CD8-positive, alpha-beta memory T cell (primary cell): Measurements from ENCODE around the gene NTNG1. TPM values are rescaled to one million over a fixed set of nuclear protein-coding genes. Genes with fewer than 3 reads are reported as not detected.

Experiments used
- CTCF ChIA-PET: fragments of 350-600 bp; sonication (Branson Sonifier 250); formaldehyde crosslinking; loops from one replicate; lab custom pipeline; 2021; ENCODE audit warnings: antibody characterized with exemption; lab: Charles Lee
- POLR2A ChIA-PET: fragments of 350-600 bp; sonication (Branson Sonifier 250); formaldehyde crosslinking; loops from one replicate; lab custom pipeline; 2021; ENCODE audit warnings: antibody characterized with exemption; lab: Charles Lee
- DNase-seq, 5 donors: peaks; one replicate each; pipeline versions ENCODE4 v3.0.0 to v3.0.0-alpha.2; 2020 to 2022; ENCODE audit warnings: mixed read lengths in 1 of 5
- H3K27ac ChIP-seq: one replicate; pipeline ENCODE4 v1.7.0; 2013; ENCODE audit warnings: low read depth, mild to moderate bottlenecking, low read length, moderate library complexity
- H3K27me3 ChIP-seq: 2 replicates; pipeline ENCODE4 v1.7.0; 2013; ENCODE audit warnings: low read length, mild to moderate bottlenecking; ENCODE audit not compliant: insufficient read depth, poor library complexity, severe bottlenecking
- H3K36me3 ChIP-seq: 2 replicates; pipeline ENCODE4 v1.7.0; 2013; ENCODE audit warnings: mild to moderate bottlenecking, low read length, moderate library complexity; ENCODE audit not compliant: insufficient read depth
- H3K4me1 ChIP-seq: 2 replicates; pipeline ENCODE4 v1.7.0; 2013; ENCODE audit warnings: mild to moderate bottlenecking, low read length, moderate library complexity; ENCODE audit not compliant: insufficient read depth
- H3K4me3 ChIP-seq: 2 replicates; pipeline ENCODE4 v1.7.0; 2013; ENCODE audit warnings: mild to moderate bottlenecking, low read length
- H3K9me3 ChIP-seq: 2 replicates; pipeline ENCODE4 v1.7.0; 2013; ENCODE audit warnings: mild to moderate bottlenecking, low read length
- H3K27ac Mint-ChIP-seq, 8 donors: one replicate each; pipeline ENCODE4 v1.8.0; 2020 to 2021; ENCODE audit warnings: mixed read lengths in 8 of 8, mild to moderate bottlenecking in 6 of 8, inconsistent platforms in 3 of 8, moderate library complexity in 3 of 8
- H3K27me3 Mint-ChIP-seq, 2 donors: one replicate each; pipeline ENCODE4 v1.8.0; 2020 to 2021; ENCODE audit warnings: mixed read lengths in 2 of 2, mild to moderate bottlenecking in 1 of 2, moderate library complexity in 1 of 2
- H3K36me3 Mint-ChIP-seq, 3 donors: one replicate each; pipeline ENCODE4 v1.8.0; 2020 to 2021; ENCODE audit warnings: mixed read lengths in 3 of 3, inconsistent platforms in 1 of 3, mild to moderate bottlenecking in 1 of 3
- H3K4me1 Mint-ChIP-seq, 3 donors: one replicate each; pipeline ENCODE4 v1.8.0; 2020 to 2021; ENCODE audit warnings: mixed read lengths in 3 of 3, inconsistent platforms in 1 of 3, mild to moderate bottlenecking in 1 of 3
- H3K4me3 Mint-ChIP-seq, 7 donors: one replicate each; pipeline ENCODE4 v1.8.0; 2020 to 2021; ENCODE audit warnings: mixed read lengths in 7 of 7, mild to moderate bottlenecking in 6 of 7, moderate library complexity in 4 of 7, inconsistent platforms in 2 of 7
- H3K9me3 Mint-ChIP-seq, 5 donors: one replicate each; pipeline ENCODE4 v1.8.0; 2020 to 2022; ENCODE audit warnings: mixed read lengths in 5 of 5, mild to moderate bottlenecking in 3 of 5, moderate library complexity in 2 of 5, inconsistent platforms in 1 of 5
- polyA plus RNA-seq: library from polyadenylated mRNA; unstranded; fragments of 300-500 nt; fragmentation: Illumina TruSeq; gene quantifications from one replicate; pipeline ENCODE4 v1.2.3, GENCODE V29; 2021
- total RNA-seq, 2 experiments: library from RNA; stranded (reverse); gene quantifications; one replicate each; pipeline ENCODE4 v1.2.3, GENCODE V29; 2021

NTNG1 gene
- total and polyA plus RNA-seq, 3 experiments from 2014 or later = not detected

GRCh38 chr1:107328087-107328486 is 187.2 kb downstream of the NTNG1 start:
- Histone ChIP-seq H3K4me3 (no peak overlapping the region), H3K27ac (no peak overlapping the region), H3K9me3 (no peaks in the 10 kb centered on the region), H3K27me3 (no peaks in the 10 kb centered on the region), H3K4me1 (no peaks in the 10 kb centered on the region), H3K36me3 (no peaks in the 10 kb centered on the region)
- H3K36me3 Mint-ChIP-seq = no peaks in the 10 kb centered on the region
- H3K9me3 Mint-ChIP-seq = no peaks in the 10 kb centered on the region
- no peaks in the 10 kb centered on the region for H3K27me3 Mint-ChIP-seq
- no peak for DNase-seq
- no peak overlapping the region for H3K4me3 Mint-ChIP-seq
- ChIA-PET CTCF (no interaction called here), POLR2A (no interaction called here)
- no peaks in the 10 kb centered on the region for H3K4me1 Mint-ChIP-seq
- H3K27ac Mint-ChIP-seq = no peak overlapping the region

DNA sequence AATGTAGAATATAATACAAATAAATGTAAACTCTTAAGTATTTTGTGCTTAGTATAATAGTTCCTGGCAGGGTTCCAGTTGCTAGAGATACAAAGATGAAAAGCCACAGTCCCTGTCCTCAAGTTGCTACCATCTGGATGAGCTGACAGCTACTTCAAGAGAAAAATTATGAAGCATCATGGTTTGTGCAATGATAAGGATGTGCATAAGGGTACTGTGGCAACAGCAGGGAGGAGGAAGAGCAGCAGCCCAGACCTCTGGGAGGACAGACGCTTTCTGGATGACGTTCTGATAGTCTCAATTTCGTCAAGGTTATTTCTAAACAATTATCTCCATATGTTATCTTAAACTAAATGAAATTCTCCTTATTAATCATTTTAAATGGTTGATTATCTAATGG is 198.9 kb downstream of the NTNG1 start:
- no peaks in the 10 kb centered on the region for H3K9me3 ChIP-seq
- no peaks in the 10 kb centered on the region for H3K4me1 ChIP-seq
- no peak overlapping the region for H3K4me3 Mint-ChIP-seq
- no peaks in the 10 kb centered on the region for H3K4me1 Mint-ChIP-seq
- no peak overlapping the region for H3K27ac Mint-ChIP-seq
- H3K27ac ChIP-seq = no peak overlapping the region
- POLR2A ChIA-PET = no interaction called here
- no peaks in the 10 kb centered on the region for H3K27me3 ChIP-seq
- no peak overlapping the region for H3K4me3 ChIP-seq
- H3K9me3 Mint-ChIP-seq = no peaks in the 10 kb centered on the region
- no peaks in the 10 kb centered on the region for H3K36me3 Mint-ChIP-seq
- no peaks in the 10 kb centered on the region for H3K36me3 ChIP-seq
- DNase-seq = no peak
- no peaks in the 10 kb centered on the region for H3K27me3 Mint-ChIP-seq
- CTCF ChIA-PET = no interaction called here

GRCh38 chr1:107342316-107342715 is 201.5 kb downstream of the NTNG1 start:
- no peak overlapping the region for H3K4me3 Mint-ChIP-seq

DNA sequence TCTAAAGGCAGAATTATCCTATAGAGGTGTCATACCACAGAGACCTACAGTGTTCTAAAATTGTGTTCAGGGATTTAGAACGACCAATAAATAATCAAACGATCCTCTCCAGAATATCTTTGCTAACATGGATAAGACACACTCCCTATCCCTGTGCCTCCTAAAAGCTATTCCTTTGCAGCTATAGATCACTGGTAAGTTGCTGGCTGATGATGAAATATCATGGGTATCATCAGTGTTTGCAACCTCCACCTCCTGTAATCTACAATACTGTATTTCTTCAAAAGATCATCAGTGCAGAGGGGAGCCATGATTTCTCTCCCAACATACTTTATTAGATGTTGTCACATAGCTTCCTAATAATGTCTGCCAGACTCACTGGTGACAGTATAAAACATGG is 201.9 kb downstream of the NTNG1 start:
- Mint-ChIP-seq H3K4me3 (no peak overlapping the region), H3K27me3 (no peaks in the 10 kb centered on the region), H3K36me3 (no peaks in the 10 kb centered on the region), H3K9me3 (no peaks in the 10 kb centered on the region), H3K27ac (no peak overlapping the region), H3K4me1 (no peaks in the 10 kb centered on the region)
- CTCF ChIA-PET = no interaction called here
- Histone ChIP-seq H3K27me3 (no peaks in the 10 kb centered on the region), H3K9me3 (no peaks in the 10 kb centered on the region), H3K27ac (no peak overlapping the region), H3K36me3 (no peaks in the 10 kb centered on the region), H3K4me1 (no peaks in the 10 kb centered on the region), H3K4me3 (no peak overlapping the region)
- no peak for DNase-seq
- POLR2A ChIA-PET = no interaction called here

More at GRCh38 chr1:107342316-107342715, 201.5 kb downstream of the NTNG1 start:
- ChIA-PET POLR2A (no interaction called here), CTCF (no interaction called here)
- no peak for DNase-seq
- no peak overlapping the region for H3K27ac Mint-ChIP-seq
- H3K36me3 Mint-ChIP-seq = no peaks in the 10 kb centered on the region
- no peaks in the 10 kb centered on the region for H3K27me3 ChIP-seq
- H3K36me3 ChIP-seq = no peaks in the 10 kb centered on the region
- H3K9me3 Mint-ChIP-seq = no peaks in the 10 kb centered on the region
- H3K9me3 ChIP-seq = no peaks in the 10 kb centered on the region
- no peaks in the 10 kb centered on the region for H3K27me3 Mint-ChIP-seq
- H3K4me1 Mint-ChIP-seq = no peaks in the 10 kb centered on the region
- H3K4me1 ChIP-seq = no peaks in the 10 kb centered on the region
- H3K27ac ChIP-seq = no peak overlapping the region
- no peak overlapping the region for H3K4me3 ChIP-seq

DNA sequence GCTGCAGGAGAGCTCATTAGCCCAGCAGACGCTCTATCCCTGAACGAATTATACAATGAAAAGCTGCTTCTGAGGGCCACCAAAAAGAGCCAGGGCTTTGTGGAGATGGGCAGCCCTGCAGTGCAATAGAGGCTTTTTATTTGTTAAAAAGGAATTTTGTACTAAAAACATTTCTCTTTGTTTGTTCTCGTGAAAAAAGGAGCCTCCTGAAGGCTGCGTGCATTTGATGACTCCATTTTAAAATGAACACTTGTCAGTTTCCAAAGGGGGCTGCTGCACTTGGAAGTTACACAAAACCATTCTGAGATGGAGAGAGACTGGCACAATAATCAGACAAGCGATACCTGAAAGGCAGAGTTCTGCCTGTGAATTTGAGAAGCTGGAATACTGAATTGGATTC is 202.8 kb downstream of the NTNG1 start:
- H3K27me3 Mint-ChIP-seq = no peaks in the 10 kb centered on the region

DNA sequence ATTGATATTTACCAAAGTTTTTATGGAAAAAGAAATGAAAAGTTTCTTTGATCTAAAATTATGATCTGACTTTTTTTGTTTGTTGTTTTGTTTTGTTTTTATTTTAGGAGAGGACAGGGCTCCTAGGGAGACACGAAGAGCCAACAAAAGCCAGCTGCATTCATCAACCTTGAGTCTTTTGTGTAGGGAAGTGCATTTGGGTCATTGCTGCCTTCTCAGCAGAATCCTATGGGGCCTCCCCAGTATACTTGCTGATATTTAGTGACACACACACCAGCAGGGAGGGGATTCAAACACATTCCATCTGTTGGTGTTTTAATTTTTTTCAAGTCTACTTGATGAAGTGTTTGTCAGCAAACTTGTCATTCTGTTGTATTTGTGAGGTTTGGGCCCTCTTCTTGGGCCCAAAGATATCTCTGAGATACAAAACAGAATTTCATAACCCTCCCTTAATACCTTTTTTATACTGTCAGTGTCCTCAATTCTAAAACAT is 203.5 kb downstream of the NTNG1 start:
- Histone ChIP-seq H3K4me1 (no peaks in the 10 kb centered on the region), H3K27me3 (no peaks in the 10 kb centered on the region), H3K9me3 (no peaks in the 10 kb centered on the region), H3K4me3 (no peak overlapping the region), H3K36me3 (no peaks in the 10 kb centered on the region), H3K27ac (no peak overlapping the region)
- Mint-ChIP-seq H3K27me3 (no peaks in the 10 kb centered on the region), H3K36me3 (no peaks in the 10 kb centered on the region), H3K4me1 (no peaks in the 10 kb centered on the region), H3K4me3 (no peak overlapping the region), H3K9me3 (no peaks in the 10 kb centered on the region), H3K27ac (no peak overlapping the region)
- CTCF ChIA-PET = interaction anchor here (1.1 kb wide), 1 partner anchor 9 kb away, joined by 3 read pairs; no protein-coding TSS in a partner anchor
- POLR2A ChIA-PET = no interaction called here
- no peak for DNase-seq

More for the DNA sequence above, 202.8 kb downstream of the NTNG1 start:
- Mint-ChIP-seq H3K9me3 (no peaks in the 10 kb centered on the region), H3K36me3 (no peaks in the 10 kb centered on the region), H3K27ac (no peak overlapping the region), H3K4me1 (no peaks in the 10 kb centered on the region), H3K4me3 (no peak overlapping the region)
- no peak overlapping the region for H3K27ac ChIP-seq
- no peaks in the 10 kb centered on the region for H3K4me1 ChIP-seq
- no peaks in the 10 kb centered on the region for H3K36me3 ChIP-seq
- H3K9me3 ChIP-seq = no peaks in the 10 kb centered on the region
- POLR2A ChIA-PET = no interaction called here
- no peaks in the 10 kb centered on the region for H3K27me3 ChIP-seq
- no peak overlapping the region for H3K4me3 ChIP-seq
- DNase-seq = no peak
- CTCF ChIA-PET = interaction anchor here (1.1 kb wide), 1 partner anchor 9 kb away, joined by 3 read pairs; no protein-coding TSS in a partner anchor

- ChIA-PET POLR2A (no interaction called here), CTCF (no interaction called here)
- Mint-ChIP-seq H3K4me3 (no peak overlapping the region), H3K27me3 (no peaks in the 10 kb centered on the region), H3K36me3 (no peaks in the 10 kb centered on the region), H3K27ac (no peak overlapping the region), H3K4me1 (no peaks in the 10 kb centered on the region), H3K9me3 (no peaks in the 10 kb centered on the region)
- no peak overlapping the region for H3K27ac ChIP-seq
- no peaks in the 10 kb centered on the region for H3K27me3 ChIP-seq
- DNase-seq = no peak
- no peak overlapping the region for H3K4me3 ChIP-seq
- no peaks in the 10 kb centered on the region for H3K9me3 ChIP-seq
- H3K4me1 ChIP-seq = no peaks in the 10 kb centered on the region
- H3K36me3 ChIP-seq = no peaks in the 10 kb centered on the region
These were observed 204.0 kb downstream of the NTNG1 start for GRCh38 chr1:107344836-107345235.

DNA sequence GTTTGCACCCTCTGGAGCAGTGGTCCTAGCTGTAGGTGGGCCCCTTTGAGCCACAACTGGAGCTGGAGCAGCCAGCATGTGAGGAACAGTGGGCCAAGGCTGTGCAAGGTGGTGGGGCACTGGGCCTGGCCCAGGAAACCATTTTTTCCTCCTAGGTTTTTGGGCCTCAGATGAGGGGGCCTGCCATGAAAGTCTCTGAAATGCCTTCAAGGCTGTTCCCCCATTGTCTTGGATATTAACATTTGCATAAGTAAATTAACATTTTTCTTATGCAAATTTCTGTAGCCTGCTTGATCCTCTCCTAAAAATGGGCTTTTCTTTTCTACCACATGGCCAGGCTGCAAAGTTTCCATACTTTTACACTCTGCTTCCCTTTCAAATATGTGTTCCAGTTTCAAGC is 212.0 kb downstream of the NTNG1 start:
- Histone ChIP-seq H3K4me3 (no peak overlapping the region), H3K27me3 (no peaks in the 10 kb centered on the region), H3K4me1 (no peaks in the 10 kb centered on the region), H3K27ac (no peak overlapping the region), H3K36me3 (no peaks in the 10 kb centered on the region), H3K9me3 (no peaks in the 10 kb centered on the region)
- DNase-seq = no peak
- ChIA-PET POLR2A (no interaction called here), CTCF (no interaction called here)
- Mint-ChIP-seq H3K36me3 (no peaks in the 10 kb centered on the region), H3K27ac (no peak overlapping the region), H3K4me1 (no peaks in the 10 kb centered on the region), H3K4me3 (no peak overlapping the region), H3K9me3 (peaks cover 0 to 2% (median 0%) of the 10 kb centered on the region in 5 donors), H3K27me3 (peaks cover 0 to 2% of the 10 kb centered on the region in 2 donors)
